ENCODE data around the gene ZNF154. TPM values are rescaled to one million over a fixed set of nuclear protein-coding genes. Genes with fewer than 3 reads are reported as not detected.

Gene ZNF154
- total RNA-seq, 6 donors from 2014 or later: 1.4 to 7.3 (median 2.4) TPM

- ATAC-seq (ENCODE audit: low FRiP score in 2 of 2) (no peak), DNase-seq (no peak)
- no peaks in the 10 kb centered on the region for H3K36me3 ChIP-seq
- H3K4me1 ChIP-seq: no peaks in the 10 kb centered on the region
- TF ChIP-seq POLR2A (IDR thresholded peaks at IDR 0.05) (no peak), POLR2AphosphoS5 (IDR thresholded peaks at IDR 0.05) (no peak), EP300 (IDR thresholded peaks at IDR 0.05) (no peak)
- TF ChIP-seq, protein P1, sequence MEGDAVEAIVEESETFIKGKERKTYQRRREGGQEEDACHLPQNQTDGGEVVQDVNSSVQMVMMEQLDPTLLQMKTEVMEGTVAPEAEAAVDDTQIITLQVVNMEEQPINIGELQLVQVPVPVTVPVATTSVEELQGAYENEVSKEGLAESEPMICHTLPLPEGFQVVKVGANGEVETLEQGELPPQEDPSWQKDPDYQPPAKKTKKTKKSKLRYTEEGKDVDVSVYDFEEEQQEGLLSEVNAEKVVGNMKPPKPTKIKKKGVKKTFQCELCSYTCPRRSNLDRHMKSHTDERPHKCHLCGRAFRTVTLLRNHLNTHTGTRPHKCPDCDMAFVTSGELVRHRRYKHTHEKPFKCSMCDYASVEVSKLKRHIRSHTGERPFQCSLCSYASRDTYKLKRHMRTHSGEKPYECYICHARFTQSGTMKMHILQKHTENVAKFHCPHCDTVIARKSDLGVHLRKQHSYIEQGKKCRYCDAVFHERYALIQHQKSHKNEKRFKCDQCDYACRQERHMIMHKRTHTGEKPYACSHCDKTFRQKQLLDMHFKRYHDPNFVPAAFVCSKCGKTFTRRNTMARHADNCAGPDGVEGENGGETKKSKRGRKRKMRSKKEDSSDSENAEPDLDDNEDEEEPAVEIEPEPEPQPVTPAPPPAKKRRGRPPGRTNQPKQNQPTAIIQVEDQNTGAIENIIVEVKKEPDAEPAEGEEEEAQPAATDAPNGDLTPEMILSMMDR (IDR thresholded peaks at IDR 0.05): no peak
- no peak overlapping the region for H3K4me3 ChIP-seq
- WGBS, 2 donors: 46 to 65% methylated on average over 6 of the region's 6 CpGs
- no peak overlapping the region for H3K27ac ChIP-seq
- peaks cover 0 to 5% (median 3%) of the 10 kb centered on the region in 4 donors for H3K9me3 ChIP-seq
- H3K27me3 ChIP-seq: no peaks in the 10 kb centered on the region
These were observed 57.4 kb downstream of the ZNF154 start for GRCh38 chr19:57651654-57651996.

DNA sequence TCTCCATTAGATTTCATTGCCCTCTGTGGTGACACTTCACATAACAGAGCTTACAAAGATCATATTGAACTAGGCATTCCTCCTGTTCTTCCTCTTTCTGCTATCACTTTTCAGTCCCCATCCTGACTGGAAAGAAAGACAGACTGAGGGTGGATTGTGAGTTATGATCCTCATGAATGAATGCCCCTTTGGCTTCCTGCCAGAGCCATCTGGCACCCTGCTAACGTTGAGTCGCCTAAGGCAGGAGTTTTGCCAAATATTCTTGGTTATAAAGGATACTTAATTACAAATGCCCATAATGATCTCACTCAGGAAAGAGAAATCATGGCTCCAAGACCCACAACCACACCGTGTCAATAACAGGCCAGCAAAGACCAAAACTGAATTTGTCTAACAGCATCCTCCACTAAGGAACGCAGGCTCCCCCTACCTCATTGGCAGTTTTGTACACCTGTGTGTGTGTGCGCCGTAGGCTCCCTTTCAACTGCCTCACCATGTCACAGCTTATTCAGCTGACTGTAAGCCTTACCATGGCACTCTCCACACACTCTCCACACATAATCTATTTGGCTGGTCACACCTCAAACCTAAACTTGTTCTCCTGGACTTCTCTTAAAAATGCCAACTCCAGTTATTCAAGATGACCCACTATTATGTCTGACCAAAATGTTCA lies 60.5 kb downstream of the ZNF154 start:
- Histone ChIP-seq H3K4me3 (no peak overlapping the region), H3K27me3 (no peaks in the 10 kb centered on the region), H3K36me3 (peaks cover 0 to 3% (median 0%) of the 10 kb centered on the region in 4 donors), H3K27ac (no peak overlapping the region), H3K9me3 (peaks cover 7 to 14% (median 10%) of the 10 kb centered on the region in 4 donors), H3K4me1 (no peaks in the 10 kb centered on the region)
- no peak for DNase-seq
- no peak for TF ChIP-seq EP300 (IDR thresholded peaks at IDR 0.05)
- TF ChIP-seq POLR2AphosphoS5 (IDR thresholded peaks at IDR 0.05): no peak
- no peak for TF ChIP-seq POLR2A (IDR thresholded peaks at IDR 0.05)
- TF ChIP-seq, protein P1 (IDR thresholded peaks at IDR 0.05): no peak
- 61 to 67% methylated on average over 6 of the region's 6 CpGs for WGBS, 2 donors
- ATAC-seq (ENCODE audit: low FRiP score in 2 of 2): no peak

Other genes with a start within 250 kb of the ZNF154 start
- 10 to 100 TPM in 1 of 6 donors, 1 to 10 TPM in 5; 4.3 to 17.3 (median 6.8) TPM for gene ZNF772, start 231.6 kb downstream of the ZNF154 start, total RNA-seq
- 10 to 100 TPM in 3 of 6 donors, 1 to 10 TPM in 3; 7.0 to 20.4 (median 9.7) TPM for gene ZNF419, start 221.5 kb downstream of the ZNF154 start, total RNA-seq
- gene ZNF773, start 209.3 kb downstream of the ZNF154 start, total RNA-seq: 10 to 100 TPM in 2 of 6 donors, 1 to 10 TPM in 4; 5.0 to 12.5 (median 8.0) TPM
- gene ZNF549, start 181.8 kb downstream of the ZNF154 start, total RNA-seq: 1 to 10 TPM; 1.8 to 8.4 (median 5.4) TPM
- 10 to 100 TPM in 1 of 6 donors, 1 to 10 TPM in 5; 4.3 to 11.1 (median 7.4) TPM for gene ZNF550, start 149.3 kb downstream of the ZNF154 start, total RNA-seq
- 1 to 10 TPM in 5 of 6 donors, under 1 TPM in 1; 0.55 to 6.1 (median 3.6) TPM for gene ZNF416, start 130.3 kb downstream of the ZNF154 start, total RNA-seq
- gene ZIK1, start 125.1 kb downstream of the ZNF154 start, total RNA-seq: 1 to 10 TPM in 5 of 6 donors, under 1 TPM in 1; 0.78 to 3.3 (median 2.6) TPM
- 1 to 10 TPM; 1.7 to 7.3 (median 3.0) TPM for gene ZNF530, start 109.3 kb downstream of the ZNF154 start, total RNA-seq
- gene ZNF134, start 95.0 kb downstream of the ZNF154 start, total RNA-seq: 10 to 100 TPM; 11.5 to 18.5 (median 16.1) TPM
- 10 to 100 TPM in 3 of 6 donors, 1 to 10 TPM in 3; 7.1 to 16.4 (median 11.0) TPM for gene ZNF211, start 76.0 kb downstream of the ZNF154 start, total RNA-seq
- under 1 TPM in 2 of 6 donors, not detected in 4; 0.17 to 0.49 TPM for gene ZSCAN4, start 40.3 kb downstream of the ZNF154 start, total RNA-seq
- gene ZNF551, start 27.2 kb downstream of the ZNF154 start, total RNA-seq: 10 to 100 TPM in 2 of 6 donors, 1 to 10 TPM in 4; 4.3 to 15.4 (median 7.0) TPM
- gene ZNF671, start 18.4 kb upstream of the ZNF154 start, total RNA-seq: 10 to 100 TPM in 1 of 6 donors, 1 to 10 TPM in 5; 1.8 to 15.7 (median 7.2) TPM
- 10 to 100 TPM in 5 of 6 donors, 1 to 10 TPM in 1; 9.7 to 83.8 (median 13.3) TPM for gene ZNF776, start 37.6 kb upstream of the ZNF154 start, total RNA-seq
- 10 to 100 TPM; 13.2 to 30.4 (median 19.6) TPM for gene ZNF586, start 60.5 kb upstream of the ZNF154 start, total RNA-seq
- gene ZNF552, start 105.7 kb upstream of the ZNF154 start, total RNA-seq: 10 to 100 TPM; 12.1 to 68.1 (median 21.0) TPM
- gene ZNF587B, start 121.1 kb upstream of the ZNF154 start, total RNA-seq: 10 to 100 TPM; 10.2 to 32.5 (median 16.4) TPM
- 10 to 100 TPM; 12.2 to 52.4 (median 23.0) TPM for gene ZNF587, start 140.7 kb upstream of the ZNF154 start, total RNA-seq
- gene ZNF814, start 179.8 kb upstream of the ZNF154 start, total RNA-seq: 10 to 100 TPM in 3 of 6 donors, 1 to 10 TPM in 3; 7.1 to 16.8 (median 9.4) TPM
- 10 to 100 TPM in 5 of 6 donors, 1 to 10 TPM in 1; 7.3 to 24.1 (median 14.4) TPM for gene ZNF417, start 207.4 kb upstream of the ZNF154 start, total RNA-seq
- gene ZNF418, start 226.2 kb upstream of the ZNF154 start, total RNA-seq: 10 to 100 TPM in 2 of 6 donors, 1 to 10 TPM in 4; 3.3 to 18.0 (median 5.7) TPM
- 1 to 10 TPM; 1.1 to 4.9 (median 3.4) TPM for gene ZNF256, start 238.5 kb upstream of the ZNF154 start, total RNA-seq

Data from upper lobe of left lung (tissue), 6 donors.